Lower leg skin (tissue), 4 donors: ENCODE data around the gene TEX13C. TPM values are rescaled to one million over a fixed set of nuclear protein-coding genes. Genes with fewer than 3 reads are reported as not detected.

Experiments
- DNase-seq, 2 donors: peaks; one replicate each; pipeline ENCODE4 v3.0.0-alpha.2; 2019; ENCODE audit warnings: low spot score in 2 of 2
- H3K4me3 ChIP-seq: fragments of 200-600 bp; sonication (generic); 2 replicates; pipeline ENCODE4 v1.5.1; 2017; ENCODE audit warnings: mild to moderate bottlenecking, low read depth; ENCODE audit not compliant: poor library complexity, severe bottlenecking
- POLR2A ChIP-seq, 2 donors: fragments of 450-650 bp; IDR thresholded peaks; one replicate each; pipeline ENCODE4 v1.6.1; 2016 to 2017; ENCODE audit warnings: antibody characterized with exemption in 2 of 2, mild to moderate bottlenecking in 1 of 2, moderate library complexity in 1 of 2
- WGBS, 2 donors: methylation state at CpG; one replicate each; pipeline ENCODE4 v1.1.5; 2018; 5-methylcytosine and 5-hydroxymethylcytosine counted together
- intact Hi-C: fragments of 100-400 bp; cut with DNase I; formaldehyde crosslinking; loops from one replicate; pipeline ENCODE4 v1.15.0; 2023; ENCODE audit warnings: low total_unique reads
- total RNA-seq, 4 donors: library from RNA; depleted of rRNA; stranded (reverse); fragments of >200 nt; gene quantifications; one replicate each; pipeline ENCODE4 v1.1.0, GENCODE V29; 2016
- TF ChIP-seq, protein P1 (sequence below), 3 donors: fragments of 450-650 bp; IDR thresholded peaks; one replicate each; pipeline ENCODE4 v1.5.1; 2016; ENCODE audit warnings: antibody characterized with exemption in 3 of 3, mild to moderate bottlenecking in 3 of 3, moderate library complexity in 2 of 3

The TEX13C gene
- total RNA-seq, result not detected

GRCh38 chrX:125319646-125320521 lies at the start of gene TEX13C:
TSS of gene TEX13C (plus strand) at chrX:125319871. CDS start at chrX:125320120, 249 bp downstream.
- H3K4me3 ChIP-seq, result no peak within 1 kb of the TSS
- DNase-seq, result no peak
- intact Hi-C loops, result no loop called here
- 95 to 98% methylated on average over 41 to 45 of the region's 45 CpGs for WGBS, 2 donors
- no peak for TF ChIP-seq POLR2A (IDR thresholded peaks at IDR 0.05)

GRCh38 chrX:125287282-125287681 lies 32.4 kb upstream of the TEX13C start:
- WGBS, 2 donors, result 78% methylated on average over 3 of the region's 3 CpGs; no CpG with 5 or more reads in 1 of the 2 donors

DNA sequence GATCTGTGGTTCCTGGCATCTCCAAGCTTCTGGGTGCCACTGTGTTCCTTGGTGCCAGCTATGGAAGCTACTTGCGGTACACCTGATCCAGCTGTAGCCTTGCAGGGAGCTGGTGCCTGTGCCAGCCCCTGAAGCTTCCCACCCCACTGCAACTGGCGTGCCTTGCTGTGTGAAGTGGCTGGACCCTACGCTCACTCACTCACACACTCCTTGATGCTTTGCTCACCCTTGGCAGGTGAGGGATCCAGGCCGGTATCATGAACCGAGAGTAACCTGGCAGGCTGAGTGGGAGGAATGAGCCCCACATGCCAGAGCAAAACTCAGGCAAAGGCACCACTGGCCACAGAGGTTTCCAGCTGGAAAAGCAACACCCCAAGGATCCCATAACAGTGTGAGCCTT lies 31.3 kb upstream of the TEX13C start:
- intact Hi-C loops, result no loop called here
- WGBS, 2 donors, result 83 to 95% methylated on average over 1 to 5 of the region's 5 CpGs
- no peak overlapping the region for H3K4me3 ChIP-seq

More at GRCh38 chrX:125287282-125287681, 32.4 kb upstream of the TEX13C start:
- H3K4me3 ChIP-seq, result no peak overlapping the region
- no peak for TF ChIP-seq POLR2A (IDR thresholded peaks at IDR 0.05)
- TF ChIP-seq, protein P1, sequence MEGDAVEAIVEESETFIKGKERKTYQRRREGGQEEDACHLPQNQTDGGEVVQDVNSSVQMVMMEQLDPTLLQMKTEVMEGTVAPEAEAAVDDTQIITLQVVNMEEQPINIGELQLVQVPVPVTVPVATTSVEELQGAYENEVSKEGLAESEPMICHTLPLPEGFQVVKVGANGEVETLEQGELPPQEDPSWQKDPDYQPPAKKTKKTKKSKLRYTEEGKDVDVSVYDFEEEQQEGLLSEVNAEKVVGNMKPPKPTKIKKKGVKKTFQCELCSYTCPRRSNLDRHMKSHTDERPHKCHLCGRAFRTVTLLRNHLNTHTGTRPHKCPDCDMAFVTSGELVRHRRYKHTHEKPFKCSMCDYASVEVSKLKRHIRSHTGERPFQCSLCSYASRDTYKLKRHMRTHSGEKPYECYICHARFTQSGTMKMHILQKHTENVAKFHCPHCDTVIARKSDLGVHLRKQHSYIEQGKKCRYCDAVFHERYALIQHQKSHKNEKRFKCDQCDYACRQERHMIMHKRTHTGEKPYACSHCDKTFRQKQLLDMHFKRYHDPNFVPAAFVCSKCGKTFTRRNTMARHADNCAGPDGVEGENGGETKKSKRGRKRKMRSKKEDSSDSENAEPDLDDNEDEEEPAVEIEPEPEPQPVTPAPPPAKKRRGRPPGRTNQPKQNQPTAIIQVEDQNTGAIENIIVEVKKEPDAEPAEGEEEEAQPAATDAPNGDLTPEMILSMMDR (IDR thresholded peaks at IDR 0.05), result no peak
- intact Hi-C loops, result no loop called here
- no peak for DNase-seq

GRCh38 chrX:125289209-125289608 lies 30.5 kb upstream of the TEX13C start:
- no peak overlapping the region for H3K4me3 ChIP-seq
- WGBS, 2 donors, result 73 to 91% methylated on average over 1 of the region's 1 CpG
- intact Hi-C loops, result no loop called here
- TF ChIP-seq, protein P1 (IDR thresholded peaks at IDR 0.05), result no peak
- TF ChIP-seq POLR2A (IDR thresholded peaks at IDR 0.05), result no peak
- DNase-seq, result no peak

More for the DNA sequence above, 31.3 kb upstream of the TEX13C start:
- TF ChIP-seq, protein P1 (IDR thresholded peaks at IDR 0.05), result no peak
- no peak for TF ChIP-seq POLR2A (IDR thresholded peaks at IDR 0.05)
- DNase-seq, result peak in 1 of 2 donors; percentile 57

DNA sequence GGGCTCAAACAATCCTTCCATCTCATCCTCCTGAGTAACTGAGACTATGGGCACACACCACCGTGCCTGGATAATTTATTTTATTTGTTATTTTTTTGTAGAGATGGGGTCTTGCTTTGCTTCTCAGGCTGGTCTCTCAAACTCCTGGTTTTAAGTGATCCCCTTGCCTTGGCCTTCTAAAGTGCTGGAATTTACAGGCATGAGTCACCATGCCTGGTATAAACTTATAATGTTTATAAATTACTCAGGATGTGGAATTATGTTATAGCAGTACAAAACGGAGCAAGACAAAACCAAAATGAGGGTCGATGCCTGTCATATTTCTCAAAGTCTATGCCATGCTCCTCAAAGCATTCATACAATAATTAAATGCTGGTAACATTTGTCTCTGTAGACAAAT lies 29.8 kb upstream of the TEX13C start:
- intact Hi-C loops, result no loop called here
- TF ChIP-seq, protein P1 (IDR thresholded peaks at IDR 0.05), result no peak
- 66 to 76% methylated on average over 3 of the region's 3 CpGs for WGBS, 2 donors
- no peak for DNase-seq
- H3K4me3 ChIP-seq, result no peak overlapping the region

- H3K4me3 ChIP-seq, result no peak overlapping the region
- DNase-seq, result no peak
- intact Hi-C loops, result no loop called here
- TF ChIP-seq, protein P1 (IDR thresholded peaks at IDR 0.05), result no peak
- no peak for TF ChIP-seq POLR2A (IDR thresholded peaks at IDR 0.05)
Measured at GRCh38 chrX:125291124-125291523, 28.5 kb upstream of the TEX13C start.
